GM10248 (cell line): ENCODE measurements around the gene SPIB.
A peak's percentile ranks its signal among the peaks of the same experiment; 100 is the strongest.

Experiments used
- CTCF ChIA-PET: fragments of 300-600 bp; sonication (Branson Sonifier 250); formaldehyde crosslinking; extraction: SDS; loops from one replicate; lab custom pipeline; 2021; ENCODE audit warnings: antibody characterized with exemption; lab: Yijun Ruan, JAX
- POLR2A ChIA-PET: fragments of 350-650 bp; sonication (Branson Sonifier 250); formaldehyde crosslinking; extraction: SDS; loops from one replicate; lab custom pipeline; 2020; ENCODE audit warnings: antibody characterized with exemption; lab: Yijun Ruan, JAX
- DNase-seq: peaks from one replicate; pipeline ENCODE4 v3.0.0; 2012; ENCODE audit errors: extremely low spot score
- TF ChIP-seq, protein P1 (sequence below): IDR thresholded peaks from 2 replicates; pipeline ENCODE4 v1.5.1; 2012; ENCODE audit warnings: mild to moderate bottlenecking, low read depth; ENCODE audit errors: extremely low read depth, missing control alignments, control extremely low read depth

SPIB gene

DNA sequence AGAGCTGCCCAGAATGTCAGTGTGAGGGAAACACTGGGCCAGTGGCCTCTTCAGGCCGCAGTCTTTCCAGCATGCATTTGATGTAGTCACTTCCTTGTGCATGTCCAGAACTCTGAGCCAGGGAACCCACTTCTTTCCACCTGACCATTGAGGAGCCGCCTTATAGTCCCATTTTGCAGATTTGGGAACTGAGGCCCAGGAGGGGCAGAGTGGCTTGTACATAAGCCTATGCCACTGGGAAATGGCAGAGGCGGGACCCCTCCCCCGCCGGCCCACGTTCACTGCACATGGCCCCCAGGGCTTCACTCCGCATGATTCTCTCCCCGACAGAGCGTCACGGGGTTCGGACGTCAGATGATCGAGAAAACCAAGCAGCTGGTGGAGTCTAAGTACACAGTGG, 5.6 kb upstream of the SPIB start:
- DNase-seq: no peak
- POLR2A ChIA-PET: no interaction called here
- TF ChIP-seq, protein P1, sequence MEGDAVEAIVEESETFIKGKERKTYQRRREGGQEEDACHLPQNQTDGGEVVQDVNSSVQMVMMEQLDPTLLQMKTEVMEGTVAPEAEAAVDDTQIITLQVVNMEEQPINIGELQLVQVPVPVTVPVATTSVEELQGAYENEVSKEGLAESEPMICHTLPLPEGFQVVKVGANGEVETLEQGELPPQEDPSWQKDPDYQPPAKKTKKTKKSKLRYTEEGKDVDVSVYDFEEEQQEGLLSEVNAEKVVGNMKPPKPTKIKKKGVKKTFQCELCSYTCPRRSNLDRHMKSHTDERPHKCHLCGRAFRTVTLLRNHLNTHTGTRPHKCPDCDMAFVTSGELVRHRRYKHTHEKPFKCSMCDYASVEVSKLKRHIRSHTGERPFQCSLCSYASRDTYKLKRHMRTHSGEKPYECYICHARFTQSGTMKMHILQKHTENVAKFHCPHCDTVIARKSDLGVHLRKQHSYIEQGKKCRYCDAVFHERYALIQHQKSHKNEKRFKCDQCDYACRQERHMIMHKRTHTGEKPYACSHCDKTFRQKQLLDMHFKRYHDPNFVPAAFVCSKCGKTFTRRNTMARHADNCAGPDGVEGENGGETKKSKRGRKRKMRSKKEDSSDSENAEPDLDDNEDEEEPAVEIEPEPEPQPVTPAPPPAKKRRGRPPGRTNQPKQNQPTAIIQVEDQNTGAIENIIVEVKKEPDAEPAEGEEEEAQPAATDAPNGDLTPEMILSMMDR: no peak
- CTCF ChIA-PET: no interaction called here

DNA sequence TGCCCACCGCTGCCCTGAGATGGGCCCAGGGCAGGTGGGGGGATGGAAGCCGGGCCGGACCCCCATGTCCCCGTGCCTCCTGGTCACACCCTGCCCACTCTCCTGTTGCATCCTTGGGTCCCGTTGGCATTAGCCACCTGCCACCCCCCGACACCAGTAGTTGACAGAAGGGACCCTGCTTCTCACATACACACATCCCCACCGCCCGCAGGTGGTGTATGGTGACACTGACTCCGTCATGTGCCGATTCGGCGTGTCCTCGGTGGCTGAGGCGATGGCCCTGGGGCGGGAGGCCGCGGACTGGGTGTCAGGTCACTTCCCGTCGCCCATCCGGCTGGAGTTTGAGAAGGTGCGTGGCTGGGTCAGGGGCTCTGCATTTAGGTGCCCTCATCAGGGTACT, 5.2 kb upstream of the SPIB start:
- ChIA-PET CTCF (no interaction called here), POLR2A (no interaction called here)
- DNase-seq: no peak
- TF ChIP-seq, protein P1: no peak

DNA sequence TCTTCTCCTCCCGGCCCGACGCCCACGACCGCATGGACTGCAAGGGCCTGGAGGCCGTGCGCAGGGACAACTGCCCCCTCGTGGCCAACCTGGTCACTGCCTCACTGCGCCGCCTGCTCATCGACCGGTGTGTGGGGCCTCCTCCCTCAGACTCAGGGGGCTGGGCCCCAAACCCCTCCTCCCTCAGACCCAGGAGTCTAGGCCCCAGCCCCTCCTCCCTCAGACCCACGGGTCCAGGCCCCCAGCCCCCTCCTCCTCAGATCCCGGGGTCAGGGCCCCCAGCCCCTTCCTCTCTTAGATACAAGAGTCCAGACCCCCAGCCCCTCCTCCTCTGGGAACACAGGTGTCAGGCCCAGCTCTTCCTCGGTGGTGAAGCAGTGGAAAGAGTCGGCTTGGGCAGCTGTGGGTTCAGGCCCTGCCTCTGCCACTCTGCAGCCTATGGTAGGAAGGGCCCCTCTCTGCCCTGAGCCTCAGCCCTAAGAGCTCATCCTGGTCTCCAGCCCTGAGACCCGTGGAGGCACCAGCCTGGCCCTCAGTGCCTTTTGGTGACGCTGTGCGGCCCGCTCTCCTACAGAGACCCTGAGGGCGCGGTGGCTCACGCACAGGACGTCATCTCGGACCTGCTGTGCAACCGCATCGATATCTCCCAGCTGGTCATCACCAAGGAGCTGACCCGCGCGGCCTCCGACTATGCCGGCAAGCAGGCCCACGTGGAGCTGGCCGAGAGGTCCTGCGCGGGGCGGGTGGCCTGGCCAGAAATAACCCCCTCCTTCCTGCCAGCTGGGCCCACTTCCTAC, 3.7 kb upstream of the SPIB start:
- POLR2A ChIA-PET: interaction anchor here (0.7 kb wide), 1 partner anchor 14 kb away, joined by 4 read pairs; no protein-coding TSS in a partner anchor
- peak; percentile 90 for DNase-seq
- TF ChIP-seq, protein P1: peak; percentile 96
- CTCF ChIA-PET: interaction anchor here (0.7 to 1.9 kb wide), 24 partner anchors 10 to 507 kb away, joined by 3 to 12 read pairs (median 5); partner anchors contain the start of genes NAPSA, NR1H2 and POLD1

DNA sequence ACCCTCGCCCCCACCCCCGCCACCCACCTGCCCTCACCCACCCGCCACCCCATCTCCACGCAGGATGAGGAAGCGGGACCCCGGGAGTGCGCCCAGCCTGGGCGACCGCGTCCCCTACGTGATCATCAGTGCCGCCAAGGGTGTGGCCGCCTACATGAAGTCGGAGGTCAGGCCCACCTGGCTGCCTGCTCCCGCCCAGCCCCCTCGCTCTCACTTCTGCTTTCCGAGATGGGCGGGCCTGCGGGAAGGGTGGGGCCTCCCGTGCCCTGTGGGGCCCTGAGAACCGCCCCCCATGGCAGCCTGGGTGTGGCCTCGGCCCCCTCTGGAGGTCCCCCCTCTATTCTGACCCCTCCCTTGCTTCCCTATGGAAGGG, 3.1 kb upstream of the SPIB start:
- CTCF ChIA-PET: interaction anchor here (0.7 to 1.9 kb wide), 24 partner anchors 9 to 507 kb away, joined by 3 to 12 read pairs (median 5); partner anchors contain the start of genes NAPSA, NR1H2 and POLD1
- POLR2A ChIA-PET: interaction anchor here (0.7 kb wide), 1 partner anchor 13 kb away, joined by 4 read pairs; no protein-coding TSS in a partner anchor
- DNase-seq: peak; percentile 96
- TF ChIP-seq, protein P1: no peak

DNA sequence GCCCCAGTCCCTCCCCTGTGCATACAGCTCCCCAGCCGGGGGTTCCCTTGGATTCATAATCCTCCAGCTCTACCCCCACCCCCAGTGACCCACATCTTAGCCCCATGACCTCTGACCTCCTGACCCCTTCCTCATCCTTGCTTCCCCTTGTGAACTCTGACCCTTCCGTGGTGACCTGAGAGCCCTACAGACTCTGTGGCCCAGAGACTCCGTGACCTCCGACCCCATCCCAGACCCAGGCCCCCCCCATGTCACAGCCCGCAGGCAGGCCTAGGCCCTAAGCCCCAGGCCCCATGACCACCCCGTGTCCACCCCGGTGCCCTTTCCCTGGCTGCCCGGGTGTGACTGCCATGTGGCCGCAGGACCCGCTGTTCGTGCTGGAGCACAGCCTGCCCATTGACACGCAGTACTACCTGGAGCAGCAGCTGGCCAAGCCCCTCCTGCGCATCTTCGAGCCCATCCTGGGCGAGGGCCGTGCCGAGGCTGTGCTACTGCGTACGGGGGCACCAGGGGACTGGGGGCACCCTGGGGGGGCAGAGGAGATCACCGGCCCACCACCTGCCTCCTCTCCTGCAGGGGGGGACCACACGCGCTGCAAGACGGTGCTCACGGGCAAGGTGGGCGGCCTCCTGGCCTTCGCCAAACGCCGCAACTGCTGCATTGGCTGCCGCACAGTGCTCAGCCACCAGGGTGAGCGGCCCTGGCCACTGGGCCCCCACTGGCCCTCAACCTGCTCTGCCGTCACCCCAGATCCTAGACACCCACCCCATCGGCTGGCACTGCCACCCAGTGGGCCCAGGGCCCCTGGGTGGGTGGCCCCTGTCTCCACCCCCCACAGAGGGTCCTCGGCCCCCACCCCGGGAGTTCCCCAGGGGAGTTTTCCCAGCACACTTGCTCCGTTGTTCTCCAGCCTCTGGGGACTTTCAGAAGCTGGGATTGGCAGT, 2.4 kb upstream of the SPIB start:
- ChIA-PET POLR2A (no interaction called here), CTCF (interaction anchor here (0.8 to 3.9 kb wide), 17 partner anchors 10 to 506 kb away, joined by 3 to 14 read pairs (median 5); partner anchors contain the start of genes NAPSA and POLD1)
- TF ChIP-seq, protein P1: no peak

More for the DNA sequence above, 2.4 kb upstream of the SPIB start:
- DNase-seq: no peak
